NCI-H2081 treated with DMSO at 0.1 percent for 48 hours (cell line): ENCODE data around the gene NOL11.
"Not testable (repeated sequence)": the region's sequence is repeated elsewhere in the genome, so short reads cannot be mapped to it uniquely, and the experiment has no call there.

Experiments used
- DNase-seq: peaks from one replicate; lab custom pipeline; 2025; lab: John Stamatoyannopoulos, UW

Gene NOL11

GRCh38 chr17:67708378-67708777 lies 9.4 kb upstream of the NOL11 start:
- no peak for DNase-seq

DNA sequence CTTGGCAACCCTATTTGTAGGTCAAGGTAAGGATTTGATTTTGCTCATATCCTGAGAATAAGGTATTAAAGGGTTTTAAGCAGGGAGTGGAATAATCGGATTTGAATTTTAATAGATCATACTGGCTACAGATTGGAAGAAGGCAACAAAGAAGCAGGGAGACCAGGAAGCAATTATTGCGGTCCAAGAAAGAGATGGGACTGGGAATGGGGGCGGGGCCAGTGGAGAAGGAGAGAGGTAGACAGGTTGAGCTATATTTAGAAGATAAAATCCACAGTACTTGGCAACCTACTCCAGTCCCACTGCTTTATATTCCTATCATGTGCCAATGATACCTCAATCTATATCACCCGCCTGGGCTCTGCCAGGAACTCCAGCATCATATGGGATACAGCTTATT lies 5.8 kb upstream of the NOL11 start:
- no peak for DNase-seq

- DNase-seq, result no peak
These were observed 5.4 kb upstream of the NOL11 start for GRCh38 chr17:67712375-67712774.

DNA sequence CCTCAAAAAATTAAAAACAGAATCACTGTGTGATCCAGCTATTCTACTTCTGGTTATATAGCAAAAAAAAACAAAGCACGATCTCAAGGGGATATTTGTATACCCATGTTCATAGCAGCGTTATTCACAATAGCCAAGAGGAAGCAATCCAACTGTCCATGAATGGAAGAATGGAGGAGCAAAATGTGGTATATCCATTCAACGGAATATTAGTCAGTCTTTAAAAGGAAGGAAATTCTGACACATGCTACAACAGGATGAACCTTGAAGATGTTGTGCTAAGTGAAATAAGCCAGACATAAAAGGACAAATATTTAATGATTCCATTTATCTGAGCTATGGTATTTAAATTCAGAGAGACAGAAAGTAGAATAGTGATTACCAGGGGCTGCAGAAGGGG lies 4.6 kb upstream of the NOL11 start:
- DNase-seq, result no peak

GRCh38 chr17:67716405-67716798 lies 1.3 kb upstream of the NOL11 start:
- DNase-seq, result no peak

GRCh38 chr17:67717192-67717623 lies 528 bp upstream of the NOL11 start:
- DNase-seq, result no peak

DNA sequence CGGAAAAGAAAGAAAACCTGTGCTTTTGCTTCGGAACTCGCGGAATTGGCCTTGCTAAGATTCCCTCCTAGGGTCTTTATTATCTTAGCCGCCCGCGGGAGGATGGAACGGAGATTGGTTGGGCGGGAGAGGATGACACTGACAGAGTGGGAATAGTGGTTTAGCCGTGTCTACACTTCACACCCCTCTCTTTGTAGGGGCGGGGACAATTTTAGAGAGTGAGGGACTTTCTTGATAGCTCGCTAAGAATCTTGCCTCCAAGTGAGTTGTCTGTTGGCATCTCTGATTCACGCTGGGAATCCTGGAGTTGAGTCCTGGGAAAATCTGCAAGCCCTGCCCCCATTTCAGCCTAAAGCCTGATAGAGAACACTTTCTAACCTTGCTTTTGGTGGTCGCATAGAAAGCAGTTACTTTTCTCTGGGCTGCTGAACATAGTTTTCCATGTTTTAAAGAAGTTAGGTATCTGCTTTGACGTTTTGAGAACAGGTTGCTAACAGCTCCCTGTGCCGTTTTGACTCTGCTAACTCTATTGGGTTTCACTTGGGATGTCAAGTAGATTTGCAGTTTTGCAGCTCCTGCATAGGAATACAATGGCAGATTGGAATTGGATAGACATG lies 697 bp downstream of the NOL11 start:
- DNase-seq, result no peak

GRCh38 chr17:67725373-67725791 lies 7.6 kb downstream of the NOL11 start:
- DNase-seq, result no peak

GRCh38 chr17:67725807-67726206 lies 8.1 kb downstream of the NOL11 start:
- no peak for DNase-seq

GRCh38 chr17:67727152-67728039 lies 9.7 kb downstream of the NOL11 start:
- not testable (repeated sequence) for DNase-seq

DNA sequence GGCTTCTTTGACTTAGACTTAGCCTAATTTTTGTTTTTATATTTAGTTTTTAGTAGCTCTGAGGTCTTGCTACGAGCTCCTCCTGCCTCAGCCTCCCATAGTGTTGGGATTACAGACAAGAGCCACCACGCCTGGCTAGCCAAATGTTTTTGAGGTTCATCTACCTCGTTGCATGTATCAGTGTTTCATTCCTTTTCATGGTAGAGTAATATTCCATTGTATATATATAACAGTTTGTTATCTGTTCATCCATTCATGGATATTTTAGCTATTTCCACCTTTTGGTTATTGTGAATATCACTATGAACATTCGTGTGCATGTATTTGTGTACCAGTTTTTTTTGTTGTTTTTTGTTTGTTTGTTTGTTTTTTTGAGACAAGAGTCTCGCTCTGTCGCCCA lies 12.2 kb downstream of the NOL11 start:
- DNase-seq, result no peak

- DNase-seq, result no peak
These were observed 13.0 kb downstream of the NOL11 start for GRCh38 chr17:67730731-67731130.

DNA sequence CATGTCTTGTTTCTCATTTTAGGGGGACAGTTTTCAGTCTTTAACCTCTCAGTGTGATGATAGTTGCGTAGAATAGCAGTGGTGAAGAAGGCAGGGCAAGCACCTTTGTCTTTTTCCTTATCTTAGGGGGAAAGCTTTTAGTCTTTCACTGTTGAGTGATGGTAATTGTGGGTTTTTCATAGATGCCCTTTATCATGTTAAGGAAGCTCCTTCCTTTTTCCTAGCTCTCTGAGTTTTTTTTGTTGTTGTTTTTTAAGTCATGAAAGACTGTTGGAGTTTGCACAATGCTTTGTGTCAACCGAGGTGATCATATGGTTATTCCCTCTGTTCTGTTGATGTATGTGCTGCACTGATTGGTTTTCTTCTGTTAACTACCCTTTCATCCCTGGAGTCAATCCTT lies 15.7 kb downstream of the NOL11 start:
- no peak for DNase-seq

GRCh38 chr17:67737145-67737544 lies 19.4 kb downstream of the NOL11 start:
- no peak for DNase-seq

- no peak for DNase-seq
These were observed 24.3 kb downstream of the NOL11 start for GRCh38 chr17:67742025-67742424.

- DNase-seq, result no peak
These were observed 29.2 kb downstream of the NOL11 start for GRCh38 chr17:67746704-67747571.

GRCh38 chr17:67747681-67748235 lies 30.0 kb downstream of the NOL11 start:
- no peak for DNase-seq

DNA sequence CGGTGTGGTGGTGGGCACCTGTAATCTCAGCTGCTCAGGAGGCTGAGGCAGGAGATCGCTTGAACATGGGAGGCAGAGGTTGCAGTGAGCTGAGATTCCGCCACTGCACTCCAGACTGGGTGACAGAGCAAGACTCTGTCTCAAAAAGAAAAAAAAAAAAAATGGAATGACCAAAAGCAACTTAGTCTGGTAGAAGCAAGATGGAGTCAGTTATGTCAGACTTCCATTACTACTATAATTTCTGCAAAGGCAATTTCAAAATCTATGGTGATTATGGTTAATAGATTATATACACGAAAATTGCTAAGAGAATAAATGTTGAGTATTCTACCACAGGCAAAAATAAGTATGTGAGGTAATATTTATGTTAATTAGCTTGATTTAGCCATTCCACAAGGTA lies 32.3 kb downstream of the NOL11 start:
- no peak for DNase-seq

- no peak for DNase-seq
These were observed 33.7 kb downstream of the NOL11 start for GRCh38 chr17:67751101-67752074.

- not testable (repeated sequence) for DNase-seq
These were observed 34.4 kb downstream of the NOL11 start for GRCh38 chr17:67752160-67752559.

GRCh38 chr17:67753026-67753425 lies 35.3 kb downstream of the NOL11 start:
- no peak for DNase-seq
